ENCODE measurements around the gene PABPN1L. TPM values are rescaled to one million over a fixed set of nuclear protein-coding genes. Genes with fewer than 3 reads are reported as not detected.

The PABPN1L gene
- total RNA-seq, 1 donor from 2014 or later: not detected

- H3K27ac ChIP-seq (ENCODE audit: low read depth, low read length): no peak overlapping the region
- H3K9me3 ChIP-seq (ENCODE audit: insufficient read depth, low read depth, low read length): no peaks in the 10 kb centered on the region
- DNase-seq (ENCODE audit: low read depth): no peak
- H3K4me1 ChIP-seq (ENCODE audit: insufficient read depth, low read length): no peaks in the 10 kb centered on the region
- no peaks in the 10 kb centered on the region for H3K36me3 ChIP-seq (ENCODE audit: insufficient read depth, low read length)
- peaks cover 20% of the 10 kb centered on the region for H3K27me3 Mint-ChIP-seq (ENCODE audit: low read depth, unreplicated experiment)
- no peaks in the 10 kb centered on the region for H4K20me1 ChIP-seq (ENCODE audit: insufficient read depth, low read length)
- peaks cover 4% of the 10 kb centered on the region for H3K27me3 ChIP-seq (ENCODE audit: insufficient read depth, low read length)
- H3K4me3 ChIP-seq (ENCODE audit: insufficient read depth, low read depth, low read length): no peak overlapping the region
- H3K27ac Mint-ChIP-seq (ENCODE audit: unreplicated experiment): no peak overlapping the region
- no peak overlapping the region for H3K4me3 Mint-ChIP-seq (ENCODE audit: unreplicated experiment)
- no peaks in the 10 kb centered on the region for H3K79me2 ChIP-seq (ENCODE audit: insufficient read depth, low read length)
- H3K4me1 Mint-ChIP-seq (ENCODE audit: low read depth, unreplicated experiment): no peaks in the 10 kb centered on the region
- H2AFZ ChIP-seq (ENCODE audit: low read depth, low read length): no peak overlapping the region
- no peak overlapping the region for H3K9ac ChIP-seq (ENCODE audit: low read length)
- no peak overlapping the region for H3K4me2 ChIP-seq (ENCODE audit: low read length)
- no peak for TF ChIP-seq CTCF (IDR thresholded peaks at IDR 0.05; ENCODE audit: insufficient read depth, low read depth, low read length)
- no peak for TF ChIP-seq EZH2 (IDR thresholded peaks at IDR 0.05; ENCODE audit: insufficient read depth, low read length)
- no peak for FAIRE-seq
- H3K9me3 Mint-ChIP-seq (ENCODE audit: unreplicated experiment): no peaks in the 10 kb centered on the region
- H3K36me3 Mint-ChIP-seq (ENCODE audit: low read depth, unreplicated experiment): peaks cover 9% of the 10 kb centered on the region
Observed at GRCh38 chr16:88865742-88866141, 718 bp downstream of the PABPN1L start.

DNA sequence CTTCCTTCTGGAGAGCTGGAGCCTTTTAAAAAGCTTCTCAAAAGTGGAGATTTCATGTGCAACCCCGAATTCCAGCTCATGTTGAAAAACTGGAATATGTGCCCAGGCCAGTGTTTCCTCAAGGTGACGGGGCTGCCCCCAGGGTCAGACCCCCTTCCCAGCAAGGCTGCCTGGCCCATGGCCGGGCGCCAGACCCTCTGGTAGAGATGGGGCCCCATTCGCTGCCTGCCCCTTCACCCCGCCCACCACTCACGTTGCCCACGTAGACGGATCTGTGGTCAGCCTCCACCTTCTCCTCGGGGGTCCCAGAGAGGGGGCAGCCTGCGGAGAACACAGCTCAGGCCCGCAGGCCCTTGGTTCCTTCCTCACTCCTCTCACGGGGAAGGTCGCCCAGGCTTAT, 1.1 kb downstream of the PABPN1L start:
- no peaks in the 10 kb centered on the region for H3K9me3 Mint-ChIP-seq (ENCODE audit: unreplicated experiment)
- no peaks in the 10 kb centered on the region for H3K79me2 ChIP-seq (ENCODE audit: insufficient read depth, low read length)
- H3K9ac ChIP-seq (ENCODE audit: low read length): no peak overlapping the region
- no peak overlapping the region for H3K4me2 ChIP-seq (ENCODE audit: low read length)
- H3K27ac ChIP-seq (ENCODE audit: low read depth, low read length): no peak overlapping the region
- H3K9me3 ChIP-seq (ENCODE audit: insufficient read depth, low read depth, low read length): no peaks in the 10 kb centered on the region
- H3K27ac Mint-ChIP-seq (ENCODE audit: unreplicated experiment): no peak overlapping the region
- no peak overlapping the region for H3K4me3 ChIP-seq (ENCODE audit: insufficient read depth, low read depth, low read length)
- no peak for DNase-seq (ENCODE audit: low read depth)
- peaks cover 10% of the 10 kb centered on the region for H3K36me3 Mint-ChIP-seq (ENCODE audit: low read depth, unreplicated experiment)
- H3K27me3 ChIP-seq (ENCODE audit: insufficient read depth, low read length): peaks cover 4% of the 10 kb centered on the region
- TF ChIP-seq EZH2 (IDR thresholded peaks at IDR 0.05; ENCODE audit: insufficient read depth, low read length): no peak
- no peak for TF ChIP-seq CTCF (IDR thresholded peaks at IDR 0.05; ENCODE audit: insufficient read depth, low read depth, low read length)
- peaks cover 20% of the 10 kb centered on the region for H3K27me3 Mint-ChIP-seq (ENCODE audit: low read depth, unreplicated experiment)
- H3K36me3 ChIP-seq (ENCODE audit: insufficient read depth, low read length): peaks cover under 1% of the 10 kb centered on the region
- H4K20me1 ChIP-seq (ENCODE audit: insufficient read depth, low read length): no peaks in the 10 kb centered on the region
- FAIRE-seq: no peak
- H2AFZ ChIP-seq (ENCODE audit: low read depth, low read length): no peak overlapping the region
- no peak overlapping the region for H3K4me3 Mint-ChIP-seq (ENCODE audit: unreplicated experiment)
- no peaks in the 10 kb centered on the region for H3K4me1 ChIP-seq (ENCODE audit: insufficient read depth, low read length)
- H3K4me1 Mint-ChIP-seq (ENCODE audit: low read depth, unreplicated experiment): no peaks in the 10 kb centered on the region

DNA sequence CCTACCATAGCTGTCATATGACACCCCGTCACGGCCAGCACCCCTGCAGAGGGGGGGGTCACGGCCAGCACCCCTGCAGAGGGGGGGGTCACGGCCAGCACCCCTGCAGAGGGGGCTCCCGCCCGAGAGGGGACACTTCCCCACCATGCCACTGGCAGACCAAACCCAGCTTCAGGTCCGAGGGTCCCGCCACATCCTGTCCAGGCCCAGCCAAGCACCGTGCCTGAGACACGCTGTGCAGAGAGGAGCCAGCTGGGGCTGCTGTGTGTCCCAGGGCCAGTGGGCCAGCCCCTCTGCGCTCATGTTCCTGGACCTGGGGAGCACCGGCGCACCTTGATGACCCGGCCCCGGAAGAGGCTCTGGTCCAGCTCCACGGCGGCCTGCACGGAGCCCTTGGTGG, 1.9 kb downstream of the PABPN1L start:
- Histone ChIP-seq H3K4me3 (ENCODE audit: insufficient read depth, low read depth, low read length) (no peak overlapping the region), H3K79me2 (ENCODE audit: insufficient read depth, low read length) (no peaks in the 10 kb centered on the region), H3K9ac (ENCODE audit: low read length) (no peak overlapping the region), H3K27me3 (ENCODE audit: insufficient read depth, low read length) (peaks cover 4% of the 10 kb centered on the region), H3K36me3 (ENCODE audit: insufficient read depth, low read length) (peaks cover 2% of the 10 kb centered on the region), H3K4me2 (ENCODE audit: low read length) (no peak overlapping the region), H2AFZ (ENCODE audit: low read depth, low read length) (no peak overlapping the region), H3K27ac (ENCODE audit: low read depth, low read length) (no peak overlapping the region), H4K20me1 (ENCODE audit: insufficient read depth, low read length) (no peaks in the 10 kb centered on the region), H3K4me1 (ENCODE audit: insufficient read depth, low read length) (no peaks in the 10 kb centered on the region), H3K9me3 (ENCODE audit: insufficient read depth, low read depth, low read length) (no peaks in the 10 kb centered on the region)
- FAIRE-seq (no peak), DNase-seq (ENCODE audit: low read depth) (no peak)
- no peaks in the 10 kb centered on the region for H3K9me3 Mint-ChIP-seq (ENCODE audit: unreplicated experiment)
- no peak overlapping the region for H3K4me3 Mint-ChIP-seq (ENCODE audit: unreplicated experiment)
- no peak for TF ChIP-seq CTCF (IDR thresholded peaks at IDR 0.05; ENCODE audit: insufficient read depth, low read depth, low read length)
- TF ChIP-seq EZH2 (IDR thresholded peaks at IDR 0.05; ENCODE audit: insufficient read depth, low read length): no peak
- no peaks in the 10 kb centered on the region for H3K4me1 Mint-ChIP-seq (ENCODE audit: low read depth, unreplicated experiment)
- H3K27me3 Mint-ChIP-seq (ENCODE audit: low read depth, unreplicated experiment): peaks cover 18% of the 10 kb centered on the region
- H3K36me3 Mint-ChIP-seq (ENCODE audit: low read depth, unreplicated experiment): peaks cover 11% of the 10 kb centered on the region
- H3K27ac Mint-ChIP-seq (ENCODE audit: unreplicated experiment): no peak overlapping the region

All from astrocyte (in vitro differentiated cells and primary cell).